Thoracic aorta (tissue), 2 donors: Measurements from ENCODE around the gene CCDC141. TPM values are rescaled to one million over a fixed set of nuclear protein-coding genes. Genes with fewer than 3 reads are reported as not detected.

Experiments
- ATAC-seq: fragments of 150-250 bp; one replicate; pipeline ENCODE4 v1.8.0; 2017; ENCODE audit warnings: low read depth; ENCODE audit not compliant: insufficient number of reproducible peaks, low FRiP score
- DNase-seq: peaks from one replicate; pipeline ENCODE4 v3.0.0-alpha.2; 2020; ENCODE audit warnings: low spot score
- H3K27ac ChIP-seq, 2 donors: fragments of 200-600 bp; sonication (generic); 1 replicate in 1 of 2; 2 replicates in 1 of 2; pipeline ENCODE4 v1.5.1; 2016; ENCODE audit warnings: mild to moderate bottlenecking in 2 of 2, moderate library complexity in 2 of 2
- H3K27me3 ChIP-seq: fragments of 200-600 bp; sonication (generic); replicated peaks from 2 replicates; pipeline ENCODE4 v1.6.0; 2016; ENCODE audit warnings: mild to moderate bottlenecking; ENCODE audit not compliant: insufficient read depth
- H3K36me3 ChIP-seq: fragments of 200-600 bp; sonication (generic); one replicate; pipeline ENCODE4 v1.5.1; 2016
- H3K4me1 ChIP-seq, 2 donors: fragments of 200-600 bp; sonication (generic); 1 replicate in 1 of 2; 2 replicates in 1 of 2; pipeline versions ENCODE4 v1.5.1 to v1.6.0; 2016; ENCODE audit warnings: low read depth in 2 of 2, mild to moderate bottlenecking in 1 of 2; ENCODE audit not compliant: control insufficient read depth in 1 of 2
- H3K4me3 ChIP-seq: fragments of 200-600 bp; sonication (generic); 2 replicates; pipeline ENCODE4 v1.5.1; 2016; ENCODE audit warnings: mild to moderate bottlenecking
- H3K9me3 ChIP-seq: fragments of 200-600 bp; sonication (generic); 2 replicates; pipeline ENCODE4 v1.5.1; 2016
- total RNA-seq, 2 donors: library from RNA; depleted of rRNA; stranded (reverse); fragments of >200 nt; gene quantifications; one replicate each; pipeline versions ENCODE4 v1.1.0 to v1.2.3, GENCODE V29; 2016
- TF ChIP-seq, protein P1 (sequence below): fragments of 200-600 bp; sonication (generic); IDR thresholded peaks from one replicate; pipeline ENCODE4 v1.5.1; 2019; ENCODE audit warnings: antibody characterized with exemption

The CCDC141 gene
- total RNA-seq, 2 donors from 2014 or later: 2.4 to 4.8 TPM

DNA sequence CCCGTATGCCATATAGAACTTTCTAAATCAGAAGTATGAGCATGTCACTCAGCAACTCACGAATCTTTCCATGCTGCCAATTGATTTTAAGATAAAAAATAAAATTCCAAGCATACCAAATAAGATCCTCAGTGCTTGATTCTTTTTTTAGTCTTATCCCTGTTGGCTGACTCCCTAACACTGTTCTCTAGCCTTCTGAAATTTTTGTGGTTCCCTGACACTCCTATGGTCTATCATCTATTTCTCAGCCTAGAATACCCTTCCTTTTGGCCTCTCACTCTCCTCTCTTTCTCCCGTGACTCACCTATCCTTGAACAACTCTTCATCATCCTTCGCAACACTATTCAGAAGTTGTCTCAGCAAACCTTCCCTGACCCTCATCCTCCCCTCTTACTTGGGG, 50.5 kb downstream of the CCDC141 start:
- Histone ChIP-seq H3K9me3 (no peaks in the 10 kb centered on the region), H3K4me1 (peaks cover 0 to 11% of the 10 kb centered on the region in 2 donors), H3K4me3 (no peak overlapping the region), H3K36me3 (no peaks in the 10 kb centered on the region), H3K27me3 (no peaks in the 10 kb centered on the region), H3K27ac (no peak overlapping the region)
- ATAC-seq (no peak), DNase-seq (no peak)
- TF ChIP-seq, protein P1, sequence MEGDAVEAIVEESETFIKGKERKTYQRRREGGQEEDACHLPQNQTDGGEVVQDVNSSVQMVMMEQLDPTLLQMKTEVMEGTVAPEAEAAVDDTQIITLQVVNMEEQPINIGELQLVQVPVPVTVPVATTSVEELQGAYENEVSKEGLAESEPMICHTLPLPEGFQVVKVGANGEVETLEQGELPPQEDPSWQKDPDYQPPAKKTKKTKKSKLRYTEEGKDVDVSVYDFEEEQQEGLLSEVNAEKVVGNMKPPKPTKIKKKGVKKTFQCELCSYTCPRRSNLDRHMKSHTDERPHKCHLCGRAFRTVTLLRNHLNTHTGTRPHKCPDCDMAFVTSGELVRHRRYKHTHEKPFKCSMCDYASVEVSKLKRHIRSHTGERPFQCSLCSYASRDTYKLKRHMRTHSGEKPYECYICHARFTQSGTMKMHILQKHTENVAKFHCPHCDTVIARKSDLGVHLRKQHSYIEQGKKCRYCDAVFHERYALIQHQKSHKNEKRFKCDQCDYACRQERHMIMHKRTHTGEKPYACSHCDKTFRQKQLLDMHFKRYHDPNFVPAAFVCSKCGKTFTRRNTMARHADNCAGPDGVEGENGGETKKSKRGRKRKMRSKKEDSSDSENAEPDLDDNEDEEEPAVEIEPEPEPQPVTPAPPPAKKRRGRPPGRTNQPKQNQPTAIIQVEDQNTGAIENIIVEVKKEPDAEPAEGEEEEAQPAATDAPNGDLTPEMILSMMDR: no peak

DNA sequence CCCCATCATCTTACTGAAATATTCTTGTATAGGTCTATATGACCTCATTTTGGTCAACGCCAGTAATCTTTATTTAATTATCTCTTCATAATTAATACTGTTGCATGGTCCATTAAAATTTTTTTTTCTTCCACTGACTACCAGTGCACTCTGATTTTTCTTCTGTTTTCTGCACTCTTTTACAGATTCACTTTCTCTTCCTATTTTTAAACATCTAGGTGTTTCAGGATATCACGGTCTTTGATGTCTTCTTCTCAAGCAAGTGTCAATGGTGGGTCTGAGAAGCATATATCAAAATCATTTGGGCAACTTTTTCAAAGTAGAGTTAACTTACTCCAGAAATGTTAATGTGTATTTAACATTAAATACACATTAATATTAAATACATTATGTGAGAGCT, 51.4 kb downstream of the CCDC141 start:
- DNase-seq (no peak), ATAC-seq (no peak)
- no peaks in the 10 kb centered on the region for H3K36me3 ChIP-seq
- H3K27ac ChIP-seq: no peak overlapping the region
- H3K27me3 ChIP-seq: no peaks in the 10 kb centered on the region
- TF ChIP-seq, protein P1: no peak
- H3K9me3 ChIP-seq: no peaks in the 10 kb centered on the region
- H3K4me3 ChIP-seq: no peak overlapping the region
- H3K4me1 ChIP-seq: peaks cover 0 to 11% of the 10 kb centered on the region in 2 donors

DNA sequence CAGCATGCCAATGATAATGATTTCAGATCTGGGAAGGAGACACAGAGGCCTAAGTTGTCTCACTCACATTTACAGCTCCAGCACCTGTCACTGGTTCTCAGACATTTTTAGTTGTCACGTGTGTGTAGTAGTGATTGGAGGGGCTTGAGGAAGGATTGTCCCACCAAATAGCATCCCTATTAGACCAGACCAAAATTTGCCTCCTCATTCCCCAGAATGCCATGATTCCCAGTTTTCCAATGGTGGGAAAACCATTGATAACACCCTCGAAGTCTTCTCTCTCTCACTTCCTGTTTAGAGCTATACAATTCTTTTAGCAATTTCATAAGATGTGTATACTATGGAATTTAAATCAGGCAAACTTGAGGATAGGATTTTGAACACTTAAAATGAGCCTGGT, 52.5 kb downstream of the CCDC141 start:
- H3K27me3 ChIP-seq: no peaks in the 10 kb centered on the region
- H3K4me1 ChIP-seq: peaks cover 0 to 11% of the 10 kb centered on the region in 2 donors
- DNase-seq: no peak
- no peaks in the 10 kb centered on the region for H3K9me3 ChIP-seq
- no peak overlapping the region for H3K27ac ChIP-seq
- no peaks in the 10 kb centered on the region for H3K36me3 ChIP-seq
- no peak for ATAC-seq
- no peak overlapping the region for H3K4me3 ChIP-seq
- TF ChIP-seq, protein P1: no peak

DNA sequence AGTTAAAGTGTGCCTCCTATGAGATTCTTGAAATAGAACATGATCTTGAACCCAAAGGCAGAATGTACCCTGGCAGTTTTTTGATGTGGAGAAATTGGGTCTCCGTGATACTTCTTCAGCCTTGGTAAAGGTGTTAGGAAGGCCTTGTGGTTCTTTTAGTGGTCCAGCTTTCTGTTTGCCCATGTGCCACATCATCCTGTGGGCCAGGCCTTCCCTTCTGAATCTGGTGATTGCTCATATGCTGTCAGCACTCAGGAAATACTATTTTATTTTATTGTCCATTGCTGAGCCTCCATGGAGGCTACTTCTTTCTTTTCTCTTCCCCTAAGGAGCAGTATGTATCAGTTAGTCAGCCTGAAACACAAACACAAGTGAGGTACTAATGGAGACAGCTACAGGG, 52.9 kb downstream of the CCDC141 start:
- TF ChIP-seq, protein P1: no peak

DNA sequence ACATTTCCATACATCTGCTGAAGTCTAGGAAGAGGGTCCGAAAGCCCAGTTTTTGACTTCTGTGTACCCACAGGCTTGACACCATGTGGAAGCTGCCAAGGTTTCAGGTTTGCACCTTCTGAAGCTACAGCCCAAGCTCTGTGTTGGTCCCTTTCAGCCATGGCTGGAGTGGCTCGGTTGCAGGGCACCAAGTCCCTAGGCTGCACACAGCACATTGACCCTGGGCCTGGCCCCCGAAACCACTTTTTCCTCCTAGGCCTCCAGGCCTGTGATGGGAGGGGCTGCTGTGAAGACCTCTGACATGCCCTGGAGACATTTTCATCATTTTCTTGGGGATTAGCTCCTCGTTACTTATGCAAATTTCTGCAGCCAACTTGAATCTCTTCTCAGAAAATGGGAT, 55.7 kb downstream of the CCDC141 start:
- no peak overlapping the region for H3K4me3 ChIP-seq
- H3K27ac ChIP-seq: no peak overlapping the region
- no peak for ATAC-seq
- TF ChIP-seq, protein P1: no peak
- no peak for DNase-seq
- no peaks in the 10 kb centered on the region for H3K36me3 ChIP-seq
- no peaks in the 10 kb centered on the region for H3K9me3 ChIP-seq
- peaks cover 0 to under 1% of the 10 kb centered on the region in 2 donors for H3K4me1 ChIP-seq
- H3K27me3 ChIP-seq: no peaks in the 10 kb centered on the region

More for the DNA sequence above, 52.9 kb downstream of the CCDC141 start:
- Histone ChIP-seq H3K4me1 (peaks cover 0 to 11% of the 10 kb centered on the region in 2 donors), H3K4me3 (no peak overlapping the region), H3K36me3 (no peaks in the 10 kb centered on the region), H3K27ac (no peak overlapping the region), H3K9me3 (no peaks in the 10 kb centered on the region), H3K27me3 (no peaks in the 10 kb centered on the region)
- ATAC-seq (no peak), DNase-seq (no peak)
